ENCODE results near the gene PHF23. TPM values are rescaled to one million over a fixed set of nuclear protein-coding genes. Genes with fewer than 3 reads are reported as not detected.
A peak's percentile ranks its signal among the peaks of the same experiment; 100 is the strongest.

PHF23 gene
- total and polyA plus RNA-seq, 9 of the 15 experiments (the other 6 are each of a cell fraction or from before 2014, with no cell fraction given) = 7.4 to 87.5 (median 33.7) TPM

DNA sequence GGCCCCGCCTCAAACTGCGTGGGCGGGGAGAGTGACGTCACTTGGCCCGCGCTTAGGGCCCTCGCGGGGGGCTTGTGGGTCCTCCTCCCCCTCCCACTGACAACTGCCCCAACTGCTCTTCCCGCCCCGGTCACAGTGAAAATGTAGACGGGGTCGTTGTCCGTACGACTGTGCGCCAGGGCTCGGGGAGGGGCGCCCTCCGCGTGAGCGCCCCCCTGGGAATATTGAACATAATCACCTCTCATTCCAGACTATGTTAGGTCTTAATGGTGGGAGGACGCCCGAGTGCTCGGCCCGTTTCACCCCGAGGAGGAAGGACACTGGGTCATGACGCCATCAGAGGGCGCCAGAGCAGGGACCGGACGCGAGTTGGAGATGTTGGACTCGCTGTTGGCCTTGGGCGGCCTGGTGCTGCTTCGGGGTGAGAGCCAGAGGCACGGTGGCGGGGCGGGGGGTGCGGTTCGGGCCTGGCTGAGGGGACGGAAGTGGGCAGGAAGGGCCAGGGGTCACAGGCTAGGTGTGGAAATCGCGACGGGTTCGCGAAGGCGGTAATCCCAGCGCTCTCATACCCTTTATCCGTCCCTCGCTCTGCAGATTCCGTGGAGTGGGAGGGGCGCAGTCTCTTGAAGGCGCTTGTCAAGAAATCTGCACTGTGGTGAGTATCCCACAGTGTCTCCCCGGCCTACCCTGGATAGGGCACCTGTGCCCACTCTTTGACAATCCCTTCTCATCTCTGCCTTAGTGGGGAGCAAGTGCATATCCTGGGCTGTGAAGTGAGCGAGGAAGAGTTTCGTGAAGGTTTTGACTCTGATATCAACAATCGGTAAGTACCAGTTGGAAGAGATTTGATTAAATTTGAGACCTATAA lies 13.2 kb upstream of the PHF23 start, which contains the start of gene ELP5 (continued):
- TF ChIP-seq, protein P1, sequence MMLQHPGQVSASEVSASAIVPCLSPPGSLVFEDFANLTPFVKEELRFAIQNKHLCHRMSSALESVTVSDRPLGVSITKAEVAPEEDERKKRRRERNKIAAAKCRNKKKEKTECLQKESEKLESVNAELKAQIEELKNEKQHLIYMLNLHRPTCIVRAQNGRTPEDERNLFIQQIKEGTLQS (IDR thresholded peaks at IDR 0.05) = peak; percentile 97
- TF ChIP-seq, protein P1 (CRISPR knock-in tag; conservative IDR thresholded peaks at IDR 0.05) = 0 out of 2 replicates have a peak, but pooled peaks have one; percentile 6
- TF ChIP-seq, protein P2, sequence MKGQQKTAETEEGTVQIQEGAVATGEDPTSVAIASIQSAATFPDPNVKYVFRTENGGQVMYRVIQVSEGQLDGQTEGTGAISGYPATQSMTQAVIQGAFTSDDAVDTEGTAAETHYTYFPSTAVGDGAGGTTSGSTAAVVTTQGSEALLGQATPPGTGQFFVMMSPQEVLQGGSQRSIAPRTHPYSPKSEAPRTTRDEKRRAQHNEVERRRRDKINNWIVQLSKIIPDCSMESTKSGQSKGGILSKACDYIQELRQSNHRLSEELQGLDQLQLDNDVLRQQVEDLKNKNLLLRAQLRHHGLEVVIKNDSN (CRISPR knock-in tag; IDR thresholded peaks at IDR 0.05) = peak; percentile 33; the same call in 1 of the 2 replicates
- TF ChIP-seq, protein P3, sequence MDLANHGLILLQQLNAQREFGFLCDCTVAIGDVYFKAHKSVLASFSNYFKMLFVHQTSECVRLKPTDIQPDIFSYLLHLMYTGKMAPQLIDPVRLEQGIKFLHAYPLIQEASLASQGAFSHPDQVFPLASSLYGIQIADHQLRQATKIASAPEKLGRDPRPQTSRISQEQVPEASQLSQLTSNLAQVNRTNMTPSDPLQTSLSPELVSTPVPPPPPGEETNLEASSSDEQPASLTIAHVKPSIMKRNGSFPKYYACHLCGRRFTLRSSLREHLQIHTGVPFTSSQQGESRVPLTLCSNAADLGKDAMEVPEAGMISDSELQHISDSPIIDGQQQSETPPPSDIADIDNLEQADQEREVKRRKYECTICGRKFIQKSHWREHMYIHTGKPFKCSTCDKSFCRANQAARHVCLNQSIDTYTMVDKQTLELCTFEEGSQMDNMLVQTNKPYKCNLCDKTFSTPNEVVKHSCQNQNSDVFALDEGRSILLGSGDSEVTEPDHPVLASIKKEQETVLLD (IDR thresholded peaks at IDR 0.05) = 0 out of 2 replicates have a peak, but pooled peaks have one; percentile 14
- TF ChIP-seq, protein P4, sequence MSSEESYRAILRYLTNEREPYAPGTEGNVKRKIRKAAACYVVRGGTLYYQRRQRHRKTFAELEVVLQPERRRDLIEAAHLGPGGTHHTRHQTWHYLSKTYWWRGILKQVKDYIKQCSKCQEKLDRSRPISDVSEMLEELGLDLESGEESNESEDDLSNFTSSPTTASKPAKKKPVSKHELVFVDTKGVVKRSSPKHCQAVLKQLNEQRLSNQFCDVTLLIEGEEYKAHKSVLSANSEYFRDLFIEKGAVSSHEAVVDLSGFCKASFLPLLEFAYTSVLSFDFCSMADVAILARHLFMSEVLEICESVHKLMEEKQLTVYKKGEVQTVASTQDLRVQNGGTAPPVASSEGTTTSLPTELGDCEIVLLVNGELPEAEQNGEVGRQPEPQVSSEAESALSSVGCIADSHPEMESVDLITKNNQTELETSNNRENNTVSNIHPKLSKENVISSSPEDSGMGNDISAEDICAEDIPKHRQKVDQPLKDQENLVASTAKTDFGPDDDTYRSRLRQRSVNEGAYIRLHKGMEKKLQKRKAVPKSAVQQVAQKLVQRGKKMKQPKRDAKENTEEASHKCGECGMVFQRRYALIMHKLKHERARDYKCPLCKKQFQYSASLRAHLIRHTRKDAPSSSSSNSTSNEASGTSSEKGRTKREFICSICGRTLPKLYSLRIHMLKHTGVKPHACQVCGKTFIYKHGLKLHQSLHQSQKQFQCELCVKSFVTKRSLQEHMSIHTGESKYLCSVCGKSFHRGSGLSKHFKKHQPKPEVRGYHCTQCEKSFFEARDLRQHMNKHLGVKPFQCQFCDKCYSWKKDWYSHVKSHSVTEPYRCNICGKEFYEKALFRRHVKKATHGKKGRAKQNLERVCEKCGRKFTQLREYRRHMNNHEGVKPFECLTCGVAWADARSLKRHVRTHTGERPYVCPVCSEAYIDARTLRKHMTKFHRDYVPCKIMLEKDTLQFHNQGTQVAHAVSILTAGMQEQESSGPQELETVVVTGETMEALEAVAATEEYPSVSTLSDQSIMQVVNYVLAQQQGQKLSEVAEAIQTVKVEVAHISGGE (CRISPR knock-in tag; IDR thresholded peaks at IDR 0.05) = peak in 1 of 3 experiments; percentile 66; a peak in 2 of 6 replicates
- TF ChIP-seq HDAC1 (IDR thresholded peaks at IDR 0.05) (peak in 1 of 2 experiments; percentile 90; a peak in 1 of 4 replicates), CREB1 (IDR thresholded peaks at IDR 0.05) (peak; percentile 90), CREB1 (CRISPR knock-in tag; IDR thresholded peaks at IDR 0.05) (peak; percentile 97), ZFX (CRISPR knock-in tag; IDR thresholded peaks at IDR 0.05) (peak; percentile 94), CHD1 (IDR thresholded peaks at IDR 0.05; ENCODE audit: low read length) (no peak), XRCC3 (IDR thresholded peaks at IDR 0.05) (no peak), GABPA (tag; conservative IDR thresholded peaks at IDR 0.05; ENCODE audit: low read depth) (peak; percentile 84), TRIM24 (IDR thresholded peaks at IDR 0.05) (peak in 1 of 2 experiments; percentile 25; a peak in 1 of 4 replicates), HMGN3 (IDR thresholded peaks at IDR 0.05; ENCODE audit: borderline replicate concordance, extremely low read depth, insufficient read length, low read depth, low read length) (peak; percentile 87), GTF2A2 (tag; IDR thresholded peaks at IDR 0.05) (no peak), MYBL2 (IDR thresholded peaks at IDR 0.05; ENCODE audit: low read depth) (peak; percentile 37; the same call in 1 of the 2 replicates), MYBL2 (CRISPR knock-in tag; IDR thresholded peaks at IDR 0.05; ENCODE audit: borderline replicate concordance) (no peak), ESRRA (IDR thresholded peaks at IDR 0.05; ENCODE audit: borderline replicate concordance, low read depth) (peak; percentile 93), RNF2 (IDR thresholded peaks at IDR 0.05) (peak; percentile 79)

Measured in K562 (cell line).